A549 (cell line): Measurements from ENCODE around the gene QKI. TPM values are rescaled to one million over a fixed set of nuclear protein-coding genes. Genes with fewer than 3 reads are reported as not detected.
A peak's percentile ranks its signal among the peaks of the same experiment; 100 is the strongest.

ENCODE experiments used
- ATAC-seq, 2 experiments: fragments of 200-7000 bp in 1 of 2; fragments of >200 bp in 1 of 2; cut with Nextera tagmentation in 1 of 2; cut with Tn5 transposase in 1 of 2; 3 replicates each; pipeline versions ENCODE4 v1.8.0 to v1.9.1; 2018 to 2020; ENCODE audit warnings: mild to moderate bottlenecking in 1 of 2, moderate library complexity in 1 of 2
- CTCF ChIA-PET: fragments of 300-600 bp; sonication (Branson Sonifier 250); formaldehyde crosslinking; extraction: SDS; loops from one replicate; lab custom pipeline; 2021; ENCODE audit warnings: antibody characterized with exemption, inconsistent platforms; lab: Yijun Ruan, JAX
- POLR2A ChIA-PET: fragments of 350-600 bp; formaldehyde crosslinking; extraction: SDS; loops from one replicate; lab custom pipeline; 2021; ENCODE audit warnings: antibody characterized with exemption, inconsistent platforms; lab: Yijun Ruan, JAX
- DNase-seq, 2 experiments: peaks; one replicate each; pipeline versions ENCODE4 v3.0.0 to v3.0.0-alpha.2; 2011 to 2016; ENCODE audit warnings: low read depth in 1 of 2, low spot score in 1 of 2
- FAIRE-seq: peaks from 2 replicates; lab custom pipeline; 2011; peaks lifted over from hg19 to GRCh38; lab: Jason Lieb, UNC
- H3K27ac ChIP-seq, 2 experiments: fragments of >200 bp; sonication (Bioruptor Twin); formaldehyde crosslinking; 3 replicates each; pipeline ENCODE4 v1.5.1; 2016 to 2017
- H3K4me1 ChIP-seq: fragments of >200 bp; sonication (Bioruptor Twin); formaldehyde crosslinking; 3 replicates; pipeline ENCODE4 v1.6.1; 2016
- H3K4me2 ChIP-seq: fragments of >200 bp; sonication (Bioruptor Twin); formaldehyde crosslinking; 3 replicates; pipeline ENCODE4 v1.6.1; 2016
- H3K4me3 ChIP-seq: fragments of >200 bp; sonication (Bioruptor Twin); formaldehyde crosslinking; 3 replicates; pipeline ENCODE4 v1.5.1; 2016
- H3K9me3 ChIP-seq: fragments of >200 bp; sonication (Bioruptor Twin); formaldehyde crosslinking; 3 replicates; pipeline ENCODE4 v1.6.1; 2016
- BHLHE40 ChIP-seq: IDR thresholded peaks from 2 replicates; pipeline ENCODE4 v1.6.1; 2012; ENCODE audit warnings: low read depth, low read length, inconsistent platforms
- CHD4 ChIP-seq: fragments of 200-600 bp; sonication (generic); IDR thresholded peaks from 2 replicates; pipeline ENCODE4 v1.6.1; 2016; ENCODE audit warnings: antibody characterized with exemption, mild to moderate bottlenecking, borderline replicate concordance
- E2F6 ChIP-seq: IDR thresholded peaks from 2 replicates; pipeline ENCODE4 v1.6.1; 2012; ENCODE audit warnings: low read depth, borderline replicate concordance
- ELK1 ChIP-seq: fragments of 150-350 bp; IDR thresholded peaks from 2 replicates; pipeline ENCODE4 v1.6.1; 2014; ENCODE audit warnings: low read depth, mild to moderate bottlenecking, low read length
- FOSB ChIP-seq: fragments of 250-450 bp; sonication (Bioruptor Pico); IDR thresholded peaks from 2 replicates; pipeline ENCODE4 v1.5.0; 2020; ENCODE audit warnings: mild to moderate bottlenecking, moderate library complexity
- HDAC2 ChIP-seq: fragments of 200-600 bp; sonication (generic); IDR thresholded peaks from 2 replicates; pipeline ENCODE4 v1.6.1; 2016
- HEYL ChIP-seq: fragments of 250-450 bp; sonication (Bioruptor Pico); IDR thresholded peaks from 2 replicates; pipeline ENCODE4 v1.8.0; 2021; ENCODE audit warnings: mild to moderate bottlenecking, moderate library complexity
- HOXA7 ChIP-seq: fragments of 250-450 bp; sonication (Bioruptor Pico); IDR thresholded peaks from 2 replicates; pipeline ENCODE4 v1.5.0; 2020; ENCODE audit warnings: mild to moderate bottlenecking, moderate library complexity
- HOXB13 ChIP-seq: fragments of 250-450 bp; sonication (Bioruptor Pico); IDR thresholded peaks from 2 replicates; pipeline ENCODE4 v1.5.0; 2020; ENCODE audit warnings: low read depth, mild to moderate bottlenecking, moderate library complexity
- HOXB5 ChIP-seq: fragments of 250-450 bp; sonication (Bioruptor Pico); IDR thresholded peaks from 2 replicates; pipeline ENCODE4 v1.5.0; 2020; ENCODE audit warnings: mild to moderate bottlenecking, moderate library complexity
- JUNB ChIP-seq: fragments of >200 bp; sonication (Bioruptor Twin); formaldehyde crosslinking; IDR thresholded peaks from 2 replicates; pipeline ENCODE4 v1.6.1; 2016
- KDM1A ChIP-seq: fragments of 200-600 bp; sonication (generic); IDR thresholded peaks from 2 replicates; pipeline ENCODE4 v1.6.1; 2016; ENCODE audit warnings: low read depth, mild to moderate bottlenecking
- MAFK ChIP-seq: fragments of 450-650 bp; IDR thresholded peaks from 2 replicates; pipeline ENCODE4 v1.6.1; 2014; ENCODE audit not compliant: partially characterized antibody
- MAZ ChIP-seq: fragments of 150-350 bp; IDR thresholded peaks from 2 replicates; pipeline ENCODE4 v1.6.1; 2014; ENCODE audit warnings: antibody characterized with exemption, low read depth, low read length, borderline replicate concordance
- NR3C1 ChIP-seq: fragments of >200 bp; sonication (Bioruptor Twin); formaldehyde crosslinking; IDR thresholded peaks from 3 replicates; pipeline ENCODE4 v1.6.1; 2017
- POLR2A ChIP-seq: IDR thresholded peaks from 2 replicates; pipeline ENCODE4 v1.6.1; 2012; ENCODE audit warnings: mild to moderate bottlenecking, low read length
- POLR2AphosphoS2 ChIP-seq: conservative IDR thresholded peaks from 2 replicates; pipeline ENCODE4 v1.6.1; 2012; ENCODE audit warnings: low read length, improper control_type of control experiment, inconsistent platforms
- RAD21 ChIP-seq, 2 experiments: fragments of >200 bp in 1 of 2; sonication (Bioruptor Twin) in 1 of 2; formaldehyde crosslinking in 1 of 2; IDR thresholded peaks in 1 of 2; conservative IDR thresholded peaks in 1 of 2; 2 replicates in 1 of 2; 3 replicates in 1 of 2; pipeline ENCODE4 v1.6.1; 2012 to 2018; ENCODE audit warnings: inconsistent platforms in 1 of 2
- RARB ChIP-seq: fragments of 250-450 bp; sonication (Bioruptor Pico); IDR thresholded peaks from 2 replicates; pipeline ENCODE4 v1.8.0; 2021; ENCODE audit warnings: mild to moderate bottlenecking, moderate library complexity
- RCOR1 ChIP-seq: fragments of 150-350 bp; IDR thresholded peaks from 2 replicates; pipeline ENCODE4 v1.6.1; 2014; ENCODE audit warnings: antibody characterized with exemption, low read length, low read depth
- REST ChIP-seq: fragments of 200-600 bp; sonication (generic); IDR thresholded peaks from 2 replicates; pipeline ENCODE4 v1.6.1; 2016; ENCODE audit warnings: antibody characterized with exemption, mild to moderate bottlenecking, moderate library complexity
- RFX5 ChIP-seq: fragments of 450-650 bp; IDR thresholded peaks from 2 replicates; pipeline ENCODE4 v1.7.1; 2014; ENCODE audit warnings: antibody characterized with exemption, mild to moderate bottlenecking, moderate library complexity
- SREBF2 ChIP-seq: fragments of 450-650 bp; IDR thresholded peaks from 2 replicates; pipeline ENCODE4 v1.6.1; 2014; ENCODE audit warnings: mild to moderate bottlenecking, moderate library complexity
- TFCP2L1 ChIP-seq: fragments of 250-450 bp; sonication (Bioruptor Pico); IDR thresholded peaks from 2 replicates; pipeline ENCODE4 v1.5.0; 2021; ENCODE audit warnings: mild to moderate bottlenecking
- TP53 ChIP-seq: fragments of 250-450 bp; sonication (Bioruptor Pico); IDR thresholded peaks from 2 replicates; pipeline ENCODE4 v1.5.0; 2021; ENCODE audit warnings: mild to moderate bottlenecking, moderate library complexity
- ZC3H11A ChIP-seq: fragments of 450-650 bp; IDR thresholded peaks from 2 replicates; pipeline ENCODE4 v1.6.1; 2014; ENCODE audit warnings: antibody characterized with exemption, mild to moderate bottlenecking
- ZFP36 ChIP-seq: fragments of 450-650 bp; IDR thresholded peaks from 2 replicates; pipeline ENCODE4 v1.6.1; 2014; ENCODE audit warnings: borderline replicate concordance; ENCODE audit not compliant: partially characterized antibody
- ZNF302 ChIP-seq: fragments of 250-450 bp; sonication (Bioruptor Pico); IDR thresholded peaks from 2 replicates; pipeline ENCODE4 v1.9.0; 2021; ENCODE audit warnings: inconsistent platforms, mild to moderate bottlenecking, moderate library complexity
- WGBS: methylation state at CpG from one replicate; pipeline ENCODE4 v1.1.6; 2017; ENCODE audit errors: missing lambda C conversion rate; 5-methylcytosine and 5-hydroxymethylcytosine counted together
- polyA plus RNA-seq, 4 experiments: library from polyadenylated mRNA; depleted of rRNA in 3 of 4; stranded (reverse); fragments of >200 nt; fragmentation: RNase III in 1 of 4; extraction: RNeasy Plus Mini Kit Qiagen cat#74134 plus additional on column Dnase treatment in 1 of 4; gene quantifications; 2 replicates in 3 of 4; 3 replicates in 1 of 4; pipeline ENCODE4 v1.2.3, GENCODE V29; 2011 to 2017

Gene QKI
- polyA plus RNA-seq, 2 of the 4 experiments (the other 2 are of a cell fraction): 71.9 to 98.2 TPM

GRCh38 chr6:163444077-163444476 is 29.6 kb downstream of the QKI start (continued):
- TF ChIP-seq E2F6: no peak
- TF ChIP-seq FOSB (CRISPR knock-in tag): no peak
- no peak for TF ChIP-seq SREBF2
- TF ChIP-seq MAFK: no peak
- TF ChIP-seq TP53 (CRISPR knock-in tag): no peak

GRCh38 chr6:163446549-163446948 is 32.0 kb downstream of the QKI start:
- no peak for DNase-seq
- no peak for ATAC-seq
- ChIA-PET CTCF (no interaction called here), POLR2A (no interaction called here)
- Histone ChIP-seq H3K4me2 (peak overlapping the region; percentile 64), H3K27ac (0 out of 6 replicates have a peak overlapping the region, but pooled peaks of 1 of the 2 experiments have one; percentile 28), H3K4me3 (no peak overlapping the region), H3K9me3 (no peaks in the 10 kb centered on the region), H3K4me1 (peaks cover 39% of the 10 kb centered on the region; the same call in 2 of the 3 replicates)
- WGBS: 23% methylated on average over 4 of the region's 4 CpGs
- no peak for TF ChIP-seq RAD21 (conservative IDR thresholded peaks at IDR 0.05 in 1 of 2, IDR thresholded peaks at IDR 0.05 in 1 of 2)
- no peak for TF ChIP-seq HDAC2
- TF ChIP-seq CHD4: no peak
- FAIRE-seq: no peak

GRCh38 chr6:163449076-163449475 is 34.6 kb downstream of the QKI start:
- peaks cover 35% of the 10 kb centered on the region; the same call in 2 of the 3 replicates for H3K4me1 ChIP-seq
- TF ChIP-seq TFCP2L1 (CRISPR knock-in tag): no peak
- no peak for TF ChIP-seq ELK1
- no peak for TF ChIP-seq POLR2AphosphoS2
- TF ChIP-seq HOXA7: no peak
- TF ChIP-seq MAZ: no peak
- no peak for TF ChIP-seq NR3C1
- no peak for TF ChIP-seq REST
- no peak for TF ChIP-seq FOSB (CRISPR knock-in tag)
- no peak for TF ChIP-seq HOXB13
- 9% methylated on average over 1 of the region's 1 CpG for WGBS
- no peak for ATAC-seq
- H3K27ac ChIP-seq: no peak overlapping the region
- CTCF ChIA-PET: interaction anchor here (0.7 to 1.0 kb wide), 3 partner anchors 9 to 331 kb away, joined by 3 read pairs; no protein-coding TSS in a partner anchor
- H3K4me2 ChIP-seq: peak overlapping the region; percentile 7; the same call in 1 of the 3 replicates
- no peak for DNase-seq
- no peak overlapping the region for H3K4me3 ChIP-seq
- H3K9me3 ChIP-seq: no peaks in the 10 kb centered on the region
- POLR2A ChIA-PET: interaction anchor here (0.6 kb wide), 1 partner anchor 42 kb away, joined by 3 read pairs; no protein-coding TSS in a partner anchor
- no peak for FAIRE-seq

- ChIA-PET POLR2A (no interaction called here), CTCF (no interaction called here)
- no peak for ATAC-seq
- no peak for TF ChIP-seq HEYL
- TF ChIP-seq E2F6: no peak
- TF ChIP-seq FOSB (CRISPR knock-in tag): no peak
- TF ChIP-seq ZFP36: no peak
- no peak for TF ChIP-seq HOXB5 (CRISPR knock-in tag)
- TF ChIP-seq JUNB: no peak
- TF ChIP-seq KDM1A: no peak
- no peak for TF ChIP-seq BHLHE40
- TF ChIP-seq HDAC2: no peak
- no peak for TF ChIP-seq RFX5
- TF ChIP-seq HOXB13: no peak
- TF ChIP-seq ZC3H11A: no peak
- no peak for TF ChIP-seq RCOR1
- TF ChIP-seq MAFK: no peak
- TF ChIP-seq ZNF302: no peak
- no peak for TF ChIP-seq RARB (CRISPR knock-in tag)
- no peak for TF ChIP-seq POLR2A
Measured at GRCh38 chr6:163454425-163454824, 39.9 kb downstream of the QKI start.

More at GRCh38 chr6:163454425-163454824, 39.9 kb downstream of the QKI start:
- Histone ChIP-seq H3K27ac (no peak overlapping the region), H3K4me1 (peaks cover 24% of the 10 kb centered on the region), H3K4me2 (no peak overlapping the region), H3K4me3 (no peak overlapping the region), H3K9me3 (no peaks in the 10 kb centered on the region)
- no peak for DNase-seq
- FAIRE-seq: no peak
- 85% methylated on average over 2 of the region's 2 CpGs for WGBS
